HG03280 (cell line): ENCODE measurements around the gene RSPH10B.
"Not testable (repeated sequence)": the region's sequence is repeated elsewhere in the genome, so short reads cannot be mapped to it uniquely, and the experiment has no call there.

Source experiments
- ATAC-seq: cut with Tn5 transposase; IDR thresholded peaks from one replicate; pipeline ENCODE4 v1.9.1; 2021; ENCODE audit warnings: mild to moderate bottlenecking, moderate library complexity; ENCODE audit not compliant: unreplicated experiment

Gene RSPH10B

DNA sequence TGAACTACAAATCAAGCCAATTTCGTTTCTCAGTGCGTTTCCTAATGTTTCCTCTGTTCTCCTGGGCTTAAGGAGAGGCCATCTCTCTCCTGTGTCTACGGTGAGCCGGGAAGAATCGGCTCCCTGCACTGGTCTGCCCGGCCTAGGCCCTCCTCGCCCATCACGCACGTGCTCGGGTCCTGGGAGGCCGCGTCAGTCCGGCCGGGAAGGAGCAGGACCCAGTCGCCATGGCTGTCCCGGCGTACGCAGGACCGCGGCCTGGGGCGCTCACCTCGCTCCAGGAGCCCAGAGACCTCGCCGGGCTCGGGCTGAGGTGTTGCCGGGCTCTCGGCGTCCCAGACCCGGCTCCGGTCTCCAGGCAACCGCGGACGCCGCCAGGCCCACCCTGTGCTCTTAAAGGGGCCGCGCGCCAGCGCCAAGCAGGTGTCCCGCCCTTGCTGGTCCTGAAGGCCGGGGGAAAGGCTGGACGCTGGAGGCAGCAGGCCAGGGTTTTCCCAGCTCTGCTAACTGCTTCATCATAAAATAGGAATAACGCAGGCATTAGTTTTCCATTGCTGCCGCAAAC is at the start of gene RSPH10B:
TSS of gene RSPH10B (minus strand) at position 343 of the 565 bp plus-strand sequence. CDS start 3,573 bp downstream, outside the sequence.
- not testable (repeated sequence) for ATAC-seq

DNA sequence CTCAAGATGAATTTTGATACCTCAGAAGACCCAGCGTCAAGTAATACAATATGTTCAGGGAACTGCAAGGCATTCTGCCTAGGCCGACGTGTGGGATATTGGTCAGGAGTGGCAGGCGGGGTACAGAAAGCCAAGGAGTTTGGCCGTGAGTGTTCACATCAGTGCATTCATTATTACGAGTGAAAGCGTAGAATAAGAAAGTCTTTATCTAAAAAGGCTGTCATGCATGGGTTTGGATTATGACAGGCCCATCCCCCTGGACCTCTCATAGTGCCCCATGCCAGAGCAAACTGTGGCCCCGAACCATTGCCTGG is 46.1 kb upstream of the RSPH10B start:
- no peak for ATAC-seq

DNA sequence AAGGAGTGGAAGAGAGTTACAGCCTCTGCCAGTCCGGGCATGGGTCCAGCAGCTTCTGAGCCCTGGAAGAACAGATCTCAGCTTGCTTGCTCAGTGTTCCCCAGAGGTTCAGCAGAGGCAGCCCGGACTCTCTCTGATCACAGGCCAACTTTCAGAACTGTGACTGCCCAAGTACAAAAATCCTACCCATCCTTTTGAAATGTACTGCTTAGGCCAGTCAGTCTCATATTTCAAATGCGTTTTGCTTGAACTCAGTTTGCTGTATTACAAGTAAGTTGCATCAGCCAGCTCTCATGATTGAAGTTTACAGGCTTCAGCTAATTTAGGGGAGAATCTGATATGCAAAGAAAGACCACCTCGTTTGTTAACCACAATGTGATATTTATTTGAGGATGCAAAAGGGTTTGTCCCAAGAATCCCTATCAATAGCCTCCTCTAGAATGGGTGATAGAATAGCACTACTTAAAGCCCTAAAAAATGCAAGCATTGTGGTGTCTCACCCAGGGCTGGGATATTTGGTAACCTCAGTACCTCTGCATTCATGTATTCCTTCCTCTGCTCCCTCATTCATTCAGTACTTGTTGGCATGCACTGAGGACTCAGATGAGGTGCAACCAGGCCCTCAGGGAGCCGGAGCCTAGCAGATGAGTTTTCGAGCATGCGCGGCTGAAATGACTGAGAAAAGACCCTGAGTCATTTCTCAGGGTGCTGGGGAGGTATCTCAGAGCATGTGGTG is 45.6 kb upstream of the RSPH10B start:
- ATAC-seq, result no peak

DNA sequence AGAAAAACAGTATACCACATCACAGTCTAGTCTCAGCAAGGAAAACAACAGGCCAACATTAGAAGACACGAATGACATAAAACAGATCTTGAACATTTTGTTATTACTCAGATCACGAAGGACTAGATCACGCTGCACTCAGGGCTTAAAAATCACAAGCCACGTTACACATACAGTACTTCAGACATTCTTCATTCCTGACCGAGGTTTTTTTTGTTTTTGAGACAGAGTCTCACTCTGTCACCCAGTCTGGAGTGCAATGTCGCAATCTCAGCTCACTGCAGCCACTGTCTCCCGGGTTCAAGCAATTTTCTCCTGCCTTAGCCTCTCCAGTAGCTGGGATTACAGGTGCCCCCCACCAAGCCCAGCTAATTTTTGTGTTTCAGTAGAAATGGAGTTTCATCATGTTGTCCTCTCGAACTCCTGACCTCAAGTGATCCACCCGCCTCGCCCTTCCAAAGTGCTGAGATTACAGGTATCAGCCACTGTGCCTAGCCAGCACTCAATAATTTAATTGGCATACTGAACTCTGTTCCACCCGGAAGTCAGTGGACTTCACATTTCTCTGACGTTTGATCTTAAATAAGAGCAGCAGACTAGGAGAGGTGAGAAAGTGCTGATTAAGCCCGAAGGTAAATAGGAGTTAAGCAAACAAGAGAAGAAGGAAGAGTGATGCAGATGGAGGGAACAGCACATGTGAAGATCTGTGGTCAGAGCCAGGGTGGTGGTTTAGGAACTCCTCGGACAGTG is 42.0 kb upstream of the RSPH10B start:
- ATAC-seq, result no peak

DNA sequence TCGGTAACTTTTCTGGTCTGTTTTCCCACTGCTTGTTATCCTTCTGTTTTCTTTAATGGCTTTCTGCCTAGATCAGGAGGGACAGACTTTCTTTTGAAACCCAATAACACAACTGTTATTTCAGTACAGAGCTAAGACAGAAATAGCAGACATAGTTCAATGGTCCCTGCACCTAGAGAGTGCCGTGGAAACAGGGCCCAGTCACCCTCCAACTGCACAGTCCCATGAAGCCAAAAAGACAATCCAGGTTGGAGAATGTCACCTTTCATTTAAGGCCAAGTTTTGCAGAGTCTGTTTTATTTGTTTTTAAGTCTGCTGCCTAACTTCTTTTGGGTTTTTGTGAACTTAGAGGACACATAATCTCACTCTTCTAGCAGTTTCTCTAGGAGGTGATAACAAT is 41.1 kb upstream of the RSPH10B start:
- ATAC-seq, result no peak

DNA sequence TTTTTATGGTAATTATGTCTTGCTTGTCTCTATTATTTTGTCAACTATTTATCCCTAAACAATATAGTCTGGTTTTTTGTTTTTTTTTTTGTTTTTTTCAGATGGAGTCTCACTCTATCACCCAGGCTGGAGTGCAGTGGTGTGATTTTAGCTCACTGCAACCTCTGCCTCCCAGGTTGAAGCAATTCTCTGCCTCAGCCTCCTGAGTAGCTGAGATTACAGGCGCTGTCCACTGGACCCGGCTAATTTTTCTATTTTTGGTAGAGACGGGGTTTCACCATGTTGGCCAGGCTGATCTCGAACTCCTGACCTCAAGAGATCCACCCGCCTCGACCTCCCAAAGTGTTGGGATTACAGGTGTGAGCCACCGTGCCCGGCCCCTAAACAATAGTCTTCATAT is 39.9 kb upstream of the RSPH10B start:
- not testable (repeated sequence) for ATAC-seq

DNA sequence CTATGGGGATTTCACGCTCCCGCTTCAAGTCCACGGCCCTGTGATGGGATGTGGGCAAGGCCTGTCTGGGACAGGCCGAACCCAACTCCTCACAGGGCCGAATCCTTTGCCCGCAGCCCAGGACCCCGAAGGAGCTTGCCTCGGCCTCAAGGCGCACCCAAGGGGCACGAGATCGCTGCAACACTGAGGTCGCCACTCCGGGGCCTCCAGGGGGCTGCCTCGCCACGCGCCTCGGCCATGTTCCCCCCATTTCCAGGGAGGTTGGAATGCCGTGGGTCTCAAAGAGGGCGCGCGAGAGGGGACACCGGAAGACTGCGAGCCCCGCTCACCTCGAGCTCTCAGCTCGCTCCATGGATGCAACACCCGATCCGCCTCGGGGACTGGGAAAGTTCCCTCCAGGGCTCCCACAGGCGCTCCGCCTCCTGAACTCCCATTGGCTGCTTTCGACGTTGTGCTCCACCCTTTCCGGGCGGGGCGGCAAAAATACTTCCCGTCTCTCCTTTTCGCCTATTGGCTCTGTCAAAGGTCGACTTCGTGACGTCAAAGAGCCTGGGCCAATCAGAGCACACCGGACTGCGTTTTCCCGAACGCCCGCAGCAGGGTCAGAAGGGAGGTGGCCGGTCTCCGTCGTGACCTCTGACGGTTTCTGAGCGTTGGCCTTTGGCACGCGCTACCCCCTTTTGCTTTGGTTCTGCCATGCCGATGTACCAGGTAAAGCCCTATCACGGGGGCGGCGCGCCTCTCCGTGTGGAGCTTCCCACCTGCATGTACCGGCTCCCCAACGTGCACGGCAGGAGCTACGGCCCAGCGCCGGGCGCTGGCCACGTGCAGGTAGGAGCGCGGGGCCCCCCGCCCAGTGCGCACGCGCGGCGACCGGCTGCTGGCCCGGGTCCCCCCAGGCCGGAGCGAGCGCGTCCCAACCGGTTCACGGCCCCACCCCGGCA is 38.5 kb upstream of the RSPH10B start, which contains the start of the genes AIMP2 and PMS2:
TSS of gene AIMP2 (plus strand) at position 605 of the 944 bp plus-strand sequence. CDS start at position 697, 92 bp downstream.
TSS of gene PMS2 (minus strand) at position 382 of the 944 bp plus-strand sequence. CDS start at position 352, 30 bp downstream.
- peak; percentile 91 for ATAC-seq

DNA sequence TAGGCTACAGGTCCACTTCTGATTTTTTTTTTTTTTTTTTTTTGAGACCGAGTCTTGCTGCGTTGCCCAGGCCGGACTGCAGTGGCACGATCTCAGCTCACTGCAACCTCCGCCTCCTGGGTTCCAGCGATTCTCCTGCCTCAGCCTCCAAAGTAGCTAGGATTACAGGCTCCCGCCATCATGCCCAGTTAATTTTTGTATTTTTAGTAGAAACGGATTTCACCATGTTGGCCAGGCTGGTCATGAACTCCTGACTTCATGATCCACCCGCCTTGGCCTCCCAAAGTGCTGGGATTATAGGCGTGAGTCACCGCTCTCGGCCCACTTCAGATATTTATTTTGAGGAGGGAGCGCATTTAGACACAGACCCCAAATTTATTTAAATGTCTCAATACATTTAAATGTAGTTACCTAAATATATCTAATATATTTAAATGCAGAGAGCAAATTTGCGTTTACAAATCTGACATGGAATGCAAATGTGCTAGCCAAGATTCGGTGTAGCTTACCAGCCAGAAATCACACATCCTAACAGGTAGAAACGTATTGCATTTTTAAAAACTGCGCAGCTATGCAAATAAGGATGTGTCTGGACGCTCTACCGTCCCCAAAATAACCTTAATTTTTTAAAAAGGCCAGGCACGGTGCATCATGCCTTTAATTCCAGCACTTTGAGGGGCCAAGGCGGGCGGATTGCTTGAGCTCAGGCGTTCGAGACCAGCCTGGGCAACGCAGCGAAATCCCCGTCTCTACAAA is 37.5 kb upstream of the RSPH10B start:
- not testable (repeated sequence) for ATAC-seq

DNA sequence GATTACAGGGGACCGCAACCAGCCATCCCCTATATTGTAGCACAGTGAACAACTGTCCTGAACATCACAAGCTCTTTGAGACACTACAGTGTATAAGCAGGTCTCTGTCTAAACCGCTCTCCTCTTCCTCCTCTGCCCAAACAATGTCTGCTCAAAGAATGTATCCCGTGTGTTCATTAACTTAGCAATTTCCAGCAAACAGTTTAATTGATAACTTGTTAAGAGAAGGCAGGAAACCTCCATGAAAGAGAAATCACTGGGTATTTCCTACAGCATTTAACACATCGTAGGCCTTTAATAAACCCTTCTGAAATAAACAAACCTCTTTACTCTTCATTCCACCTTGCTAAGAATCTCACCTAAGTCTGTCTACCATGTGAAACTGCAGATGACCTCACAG is 36.9 kb upstream of the RSPH10B start:
- no peak for ATAC-seq

DNA sequence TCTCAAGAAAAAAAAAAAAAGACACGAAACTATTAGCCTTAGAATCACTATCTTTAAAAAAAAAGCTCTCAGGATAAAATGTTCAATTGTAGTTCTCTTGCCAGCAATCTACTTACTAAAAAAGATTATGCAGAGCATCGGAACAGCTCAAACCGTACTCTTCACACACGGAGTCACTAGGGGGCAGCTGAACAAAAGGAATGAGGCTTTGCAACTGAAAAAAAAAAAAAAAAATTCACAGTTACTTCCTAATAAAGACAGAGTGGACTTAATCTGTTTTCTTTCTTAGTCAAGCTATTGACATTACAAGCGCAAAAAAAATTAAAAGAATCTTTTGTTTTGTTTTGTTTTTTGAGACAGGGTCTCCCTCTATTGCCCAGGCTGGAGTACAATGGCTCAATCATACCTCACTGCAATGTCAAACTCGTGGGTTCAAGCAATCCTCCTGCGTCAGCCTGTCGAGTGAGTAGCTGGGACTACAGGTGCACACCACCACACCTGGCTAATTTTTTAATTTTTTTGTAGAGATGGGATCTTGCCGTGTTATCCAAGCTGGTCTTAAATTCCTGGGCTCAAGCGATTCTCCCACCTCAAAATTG is 26.8 kb upstream of the RSPH10B start:
- no peak for ATAC-seq

DNA sequence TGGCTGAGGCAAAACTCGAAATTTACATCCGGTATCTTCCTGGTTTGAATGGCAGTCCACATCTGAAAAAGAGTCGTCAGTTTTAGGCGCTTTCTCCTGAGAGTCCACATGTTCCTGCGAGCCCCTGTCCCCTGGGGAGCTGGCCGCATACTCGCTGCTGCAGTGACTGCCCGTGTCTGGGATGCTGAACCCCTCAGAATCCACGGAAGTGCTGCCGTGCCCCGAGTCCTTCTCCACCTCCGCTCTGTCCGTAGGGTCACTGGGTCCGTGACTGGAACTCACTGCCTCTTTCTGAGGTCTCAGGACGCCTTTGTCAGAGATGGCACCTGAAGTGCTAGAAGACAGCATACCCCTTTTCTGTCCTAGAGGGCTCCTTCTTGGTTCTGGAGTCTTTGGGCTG is 16.6 kb upstream of the RSPH10B start:
- ATAC-seq, result not testable (repeated sequence)

DNA sequence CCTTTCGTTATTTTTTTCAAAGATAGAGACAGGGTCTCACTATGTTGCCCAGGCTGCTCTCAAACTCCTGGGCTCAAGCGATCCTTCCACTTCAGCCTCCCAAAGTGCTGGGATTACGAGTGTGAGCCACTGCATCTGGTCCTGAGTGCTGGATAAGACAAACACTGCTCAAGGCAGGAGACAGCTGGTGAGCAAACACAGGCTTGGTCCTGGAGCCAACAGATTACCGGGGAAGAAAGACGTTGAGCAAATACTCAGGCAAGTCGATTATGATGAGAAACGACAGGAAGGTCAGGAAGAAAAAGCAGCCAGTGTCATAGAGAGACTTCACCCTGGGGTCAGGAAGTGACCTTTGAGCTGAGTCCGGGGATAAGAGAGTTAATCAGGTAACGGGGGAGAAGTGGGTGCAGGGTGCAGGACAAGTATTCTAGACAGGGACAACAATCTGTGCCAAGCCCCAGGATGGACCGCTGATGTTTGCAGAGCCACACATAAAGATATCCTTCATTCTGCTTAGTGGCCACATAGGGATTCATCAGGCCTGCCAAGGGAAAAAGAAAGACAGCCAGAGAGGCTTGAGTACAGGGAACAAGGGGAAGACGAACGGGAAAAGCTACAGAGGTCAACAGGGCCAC is 9.3 kb upstream of the RSPH10B start:
- not testable (repeated sequence) for ATAC-seq

DNA sequence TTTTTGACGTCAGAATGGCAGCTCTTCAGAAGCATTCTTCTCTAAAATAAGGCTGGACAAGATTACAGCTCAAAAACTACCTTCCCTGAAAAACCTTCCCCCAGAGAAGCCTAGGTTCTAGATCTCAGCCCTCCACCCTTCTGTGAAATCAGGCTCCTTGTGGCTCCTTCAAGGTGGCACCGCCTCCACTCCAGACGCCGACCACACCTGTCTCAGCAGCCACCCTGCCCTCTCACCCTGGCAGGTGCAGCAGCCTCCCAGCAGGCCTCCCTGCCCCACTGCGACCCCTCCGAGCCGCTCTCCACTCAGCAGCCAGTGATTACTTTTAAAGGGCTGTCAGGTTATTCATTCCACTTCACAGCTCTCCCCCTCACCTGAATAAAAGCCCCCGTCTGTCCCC is 3.1 kb upstream of the RSPH10B start:
- not testable (repeated sequence) for ATAC-seq

DNA sequence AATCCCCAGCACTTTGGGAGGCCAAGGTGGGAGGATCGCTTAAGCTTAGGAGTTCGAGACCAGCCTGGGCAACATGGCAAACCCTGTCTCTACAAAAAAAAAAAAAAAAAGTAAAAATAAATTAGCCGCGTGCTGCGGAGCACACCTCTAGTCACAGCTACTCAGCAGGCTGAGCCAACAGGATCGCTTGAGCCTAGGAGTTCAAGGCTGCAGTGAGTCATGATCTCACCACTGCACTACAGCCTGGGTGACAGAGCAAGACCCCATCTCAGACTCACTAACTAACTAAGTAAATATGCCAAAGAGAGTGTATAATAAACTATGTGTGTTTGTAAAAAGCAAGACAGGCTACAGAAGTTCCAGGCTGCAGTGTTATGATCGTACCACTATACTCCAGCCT is 6.7 kb downstream of the RSPH10B start:
- not testable (repeated sequence) for ATAC-seq

DNA sequence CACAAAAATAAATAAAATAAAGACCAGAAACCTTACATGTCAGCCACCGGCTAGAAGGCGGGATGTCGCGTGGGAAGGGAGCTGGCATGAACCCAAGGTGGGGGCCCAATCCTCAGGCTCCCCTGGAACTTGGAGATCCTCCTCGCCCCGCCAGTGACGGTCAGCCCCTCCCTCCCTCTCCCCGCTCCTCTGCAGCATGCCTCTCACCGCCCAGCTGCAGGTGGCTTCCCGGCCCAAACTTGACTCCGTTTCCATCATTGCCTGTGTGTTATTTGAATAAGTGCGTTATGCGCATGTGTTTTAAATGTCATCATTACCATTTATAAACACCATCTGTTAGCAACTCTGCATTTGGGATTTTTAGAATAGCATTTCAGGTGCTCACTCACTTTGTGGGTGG is 7.3 kb downstream of the RSPH10B start:
- ATAC-seq, result not testable (repeated sequence)

DNA sequence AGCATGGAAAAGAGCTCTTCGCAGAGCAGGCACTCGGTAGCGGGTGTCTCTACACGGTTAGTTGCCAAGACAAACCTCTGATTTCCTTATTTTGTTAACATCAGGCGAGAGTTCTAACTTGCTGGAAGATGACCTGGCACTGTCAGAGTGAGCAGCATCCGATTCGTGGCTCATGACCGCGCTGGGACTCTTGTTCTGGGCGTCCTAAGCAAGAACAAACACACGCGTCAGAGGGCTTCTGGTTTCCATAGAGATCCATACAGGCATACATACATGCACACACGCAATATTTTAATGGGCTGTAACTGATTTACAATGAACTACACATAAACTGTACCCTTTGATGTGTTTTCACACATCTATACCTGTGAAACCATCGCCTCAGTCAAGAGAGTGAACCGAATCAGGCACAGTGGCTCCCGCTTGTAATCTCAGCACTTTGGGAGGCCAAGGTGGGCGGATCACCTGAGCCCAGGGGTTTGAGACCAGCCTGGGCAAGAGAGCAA is 35.5 kb downstream of the RSPH10B start:
- ATAC-seq, result not testable (repeated sequence)

DNA sequence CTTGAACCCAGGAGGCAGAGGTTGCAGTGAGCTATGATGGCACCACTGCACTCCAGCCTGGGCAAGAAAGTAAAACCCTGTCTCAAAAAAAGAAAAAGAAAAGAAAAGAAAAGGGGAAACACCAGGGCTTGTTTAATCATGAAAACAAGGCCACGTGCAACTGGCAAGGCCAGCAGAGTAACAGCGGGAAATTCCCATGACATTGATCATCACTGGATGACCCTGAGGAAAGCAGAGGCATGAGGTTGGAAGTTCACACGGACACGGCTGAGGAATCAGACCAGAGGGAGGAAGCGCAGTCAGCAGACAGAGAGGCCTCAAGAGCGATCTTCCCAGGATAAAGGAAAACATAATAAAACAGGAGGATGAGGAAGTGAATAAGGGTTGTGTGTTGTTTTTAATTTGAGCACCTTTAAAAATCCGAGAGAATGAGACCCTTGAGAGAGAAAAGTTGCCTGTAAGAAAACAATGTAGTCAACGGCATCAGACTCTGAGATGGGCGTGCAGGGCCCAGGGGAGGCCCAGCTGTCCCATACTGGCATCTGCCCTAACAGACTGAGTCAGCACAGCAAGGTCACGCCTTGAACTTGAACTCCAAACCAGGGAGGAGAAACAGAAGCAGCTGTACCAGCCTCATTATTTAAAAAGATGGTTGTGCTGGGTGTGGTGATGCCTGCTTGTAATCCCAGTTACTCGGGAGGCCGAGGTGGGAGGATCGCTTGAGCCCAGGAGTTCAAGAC is 38.4 kb downstream of the RSPH10B start:
- ATAC-seq, result not testable (repeated sequence)

DNA sequence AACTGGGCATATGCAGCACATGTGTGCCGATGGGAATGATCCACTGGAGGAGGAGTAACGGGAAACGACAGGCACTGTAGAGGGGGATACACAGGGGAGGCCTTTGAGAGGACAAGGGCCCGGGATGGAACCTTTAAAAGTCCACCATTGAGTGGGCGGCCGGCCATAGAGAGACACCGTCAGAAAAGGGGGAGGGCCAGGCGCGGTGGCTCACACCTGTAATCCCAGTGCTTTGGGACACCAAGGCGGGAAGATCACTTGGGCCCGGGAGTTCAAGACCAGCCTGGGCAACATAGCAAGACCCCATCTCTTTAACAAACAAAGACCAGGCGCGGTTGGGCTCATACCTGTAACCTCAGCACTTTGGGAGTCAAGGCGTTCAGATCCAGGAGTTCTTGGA is 39.2 kb downstream of the RSPH10B start:
- ATAC-seq, result not testable (repeated sequence)
